Thyroid gland (tissue), 4 donors: Measurements from ENCODE around the gene PLA2G6. TPM values are rescaled to one million over a fixed set of nuclear protein-coding genes. Genes with fewer than 3 reads are reported as not detected.

ENCODE experiments used
- DNase-seq, 2 donors: peaks; one replicate each; pipeline ENCODE4 v3.0.0-alpha.2; 2019
- H3K27ac ChIP-seq, 3 donors: fragments of 200-600 bp; sonication (generic); 1 replicate in 2 of 3; 2 replicates in 1 of 3; pipeline ENCODE4 v1.5.1; 2016 to 2019; ENCODE audit warnings: mild to moderate bottlenecking in 1 of 3, moderate library complexity in 1 of 3
- H3K27me3 ChIP-seq: fragments of 200-600 bp; sonication (generic); one replicate; pipeline ENCODE4 v1.5.1; 2019
- H3K36me3 ChIP-seq, 2 donors: fragments of 200-600 bp; sonication (generic); one replicate each; pipeline ENCODE4 v1.5.1; 2016 to 2019
- H3K4me1 ChIP-seq, 2 donors: fragments of 200-600 bp; sonication (generic); one replicate each; pipeline ENCODE4 v1.5.1; 2017 to 2019
- H3K4me3 ChIP-seq, 3 donors: fragments of 200-600 bp; sonication (generic); replicated peaks in 1 of 3; 1 replicate in 2 of 3; 2 replicates in 1 of 3; pipeline ENCODE4 v1.5.1; 2016; ENCODE audit warnings: mild to moderate bottlenecking in 1 of 3
- H3K9me3 ChIP-seq: fragments of 200-600 bp; sonication (generic); one replicate; pipeline ENCODE4 v1.5.1; 2017
- POLR2A ChIP-seq, 2 donors: fragments of 450-650 bp; IDR thresholded peaks; one replicate each; pipeline ENCODE4 v1.6.1; 2017; ENCODE audit warnings: antibody characterized with exemption in 2 of 2, mild to moderate bottlenecking in 2 of 2, moderate library complexity in 1 of 2
- WGBS, 2 donors: methylation state at CpG; one replicate each; pipeline ENCODE4 v1.1.5; 2017; 5-methylcytosine and 5-hydroxymethylcytosine counted together
- intact Hi-C: fragments of 100-400 bp; cut with DNase I; formaldehyde crosslinking; loops from one replicate; pipeline ENCODE4 v1.15.1; 2023
- total RNA-seq, 4 donors: library from RNA; depleted of rRNA; stranded (reverse); fragments of >200 nt; gene quantifications; one replicate each; pipeline ENCODE4 v1.2.3, GENCODE V29; 2016
- TF ChIP-seq, protein P1 (sequence below), 6 experiments: fragments of 200-600 bp in 3 of 6; fragments of 450-650 bp in 3 of 6; sonication (generic) in 3 of 6; IDR thresholded peaks; one replicate each; pipeline ENCODE4 v1.5.1; 2016 to 2019; ENCODE audit warnings: antibody characterized with exemption in 6 of 6, mild to moderate bottlenecking in 2 of 6, inconsistent platforms in 1 of 6, moderate library complexity in 1 of 6

PLA2G6 gene
- total RNA-seq, 4 donors from 2014 or later = 106 to 122 (median 112) TPM

DNA sequence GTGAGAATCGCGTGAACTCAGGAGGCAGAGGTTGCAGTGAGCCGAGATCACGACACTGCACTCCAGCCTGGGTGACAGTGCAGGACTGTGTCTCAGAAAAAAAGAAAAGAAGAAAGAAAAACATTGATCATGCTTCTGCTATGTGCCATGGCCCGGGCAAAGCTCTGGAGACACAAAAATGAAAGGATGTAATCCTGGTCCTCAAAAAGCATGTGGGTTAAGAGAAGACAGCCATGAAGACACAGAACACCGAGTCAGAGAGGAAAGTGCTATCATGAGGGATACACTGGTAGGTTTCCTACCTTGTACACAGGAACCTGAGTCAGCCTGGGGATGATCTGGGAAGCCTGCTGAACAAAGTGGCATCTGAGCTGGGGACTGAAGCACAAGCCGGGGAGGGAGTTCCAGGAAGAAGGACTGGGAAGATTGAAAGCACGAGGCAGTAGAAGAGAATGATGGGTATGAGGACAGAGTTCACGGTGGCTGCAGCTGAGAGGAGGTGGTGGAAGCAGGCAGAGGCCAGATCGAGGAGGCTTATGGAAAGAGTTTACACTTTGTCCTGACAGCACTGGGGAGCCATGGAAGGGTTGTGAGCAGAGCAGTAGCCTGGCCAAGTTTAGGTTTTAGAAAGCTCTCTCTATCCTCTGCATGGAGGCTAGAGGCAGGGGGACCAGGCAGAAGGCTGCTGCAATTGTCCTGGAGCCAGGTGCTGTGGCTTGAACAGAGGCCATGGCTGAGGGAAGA, 10.3 kb upstream of the PLA2G6 start:
- Histone ChIP-seq H3K27ac (no peak overlapping the region), H3K4me1 (peaks cover 12 to 28% of the 10 kb centered on the region in 2 donors), H3K9me3 (no peaks in the 10 kb centered on the region), H3K36me3 (no peaks in the 10 kb centered on the region), H3K27me3 (no peaks in the 10 kb centered on the region), H3K4me3 (no peak overlapping the region)
- no peak for DNase-seq
- 78 to 82% methylated on average over 10 of the region's 10 CpGs for WGBS, 2 donors
- intact Hi-C loops = no loop called here
- no peak for TF ChIP-seq POLR2A (IDR thresholded peaks at IDR 0.05)
- TF ChIP-seq, protein P1, sequence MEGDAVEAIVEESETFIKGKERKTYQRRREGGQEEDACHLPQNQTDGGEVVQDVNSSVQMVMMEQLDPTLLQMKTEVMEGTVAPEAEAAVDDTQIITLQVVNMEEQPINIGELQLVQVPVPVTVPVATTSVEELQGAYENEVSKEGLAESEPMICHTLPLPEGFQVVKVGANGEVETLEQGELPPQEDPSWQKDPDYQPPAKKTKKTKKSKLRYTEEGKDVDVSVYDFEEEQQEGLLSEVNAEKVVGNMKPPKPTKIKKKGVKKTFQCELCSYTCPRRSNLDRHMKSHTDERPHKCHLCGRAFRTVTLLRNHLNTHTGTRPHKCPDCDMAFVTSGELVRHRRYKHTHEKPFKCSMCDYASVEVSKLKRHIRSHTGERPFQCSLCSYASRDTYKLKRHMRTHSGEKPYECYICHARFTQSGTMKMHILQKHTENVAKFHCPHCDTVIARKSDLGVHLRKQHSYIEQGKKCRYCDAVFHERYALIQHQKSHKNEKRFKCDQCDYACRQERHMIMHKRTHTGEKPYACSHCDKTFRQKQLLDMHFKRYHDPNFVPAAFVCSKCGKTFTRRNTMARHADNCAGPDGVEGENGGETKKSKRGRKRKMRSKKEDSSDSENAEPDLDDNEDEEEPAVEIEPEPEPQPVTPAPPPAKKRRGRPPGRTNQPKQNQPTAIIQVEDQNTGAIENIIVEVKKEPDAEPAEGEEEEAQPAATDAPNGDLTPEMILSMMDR (IDR thresholded peaks at IDR 0.05) = no peak

DNA sequence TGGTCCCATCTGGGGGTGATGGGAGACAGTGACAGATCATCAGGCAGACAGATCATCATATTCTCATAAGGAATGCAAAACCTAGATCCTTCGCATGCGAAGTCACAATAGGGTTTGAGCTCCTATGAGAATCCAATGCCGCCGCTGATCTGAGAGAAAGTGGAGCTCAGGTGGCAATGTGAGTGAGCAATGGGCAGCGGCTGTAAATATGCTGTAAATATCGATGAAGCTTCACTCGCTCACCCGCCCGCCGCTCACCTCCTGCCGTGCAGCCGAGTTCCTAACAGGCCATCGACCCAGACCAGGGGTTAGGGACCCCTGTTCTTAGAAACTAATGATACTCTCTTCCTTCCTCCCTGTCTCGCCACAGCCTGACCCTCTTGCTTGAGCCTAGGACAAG, 9.4 kb upstream of the PLA2G6 start:
- Histone ChIP-seq H3K27ac (no peak overlapping the region), H3K9me3 (no peaks in the 10 kb centered on the region), H3K36me3 (no peaks in the 10 kb centered on the region), H3K27me3 (no peaks in the 10 kb centered on the region), H3K4me3 (no peak overlapping the region), H3K4me1 (peaks cover 14 to 31% of the 10 kb centered on the region in 2 donors)
- intact Hi-C loops = no loop called here
- TF ChIP-seq, protein P1 (IDR thresholded peaks at IDR 0.05) = no peak
- no peak for TF ChIP-seq POLR2A (IDR thresholded peaks at IDR 0.05)
- DNase-seq = no peak
- 86 to 91% methylated on average over 14 of the region's 14 CpGs for WGBS, 2 donors

DNA sequence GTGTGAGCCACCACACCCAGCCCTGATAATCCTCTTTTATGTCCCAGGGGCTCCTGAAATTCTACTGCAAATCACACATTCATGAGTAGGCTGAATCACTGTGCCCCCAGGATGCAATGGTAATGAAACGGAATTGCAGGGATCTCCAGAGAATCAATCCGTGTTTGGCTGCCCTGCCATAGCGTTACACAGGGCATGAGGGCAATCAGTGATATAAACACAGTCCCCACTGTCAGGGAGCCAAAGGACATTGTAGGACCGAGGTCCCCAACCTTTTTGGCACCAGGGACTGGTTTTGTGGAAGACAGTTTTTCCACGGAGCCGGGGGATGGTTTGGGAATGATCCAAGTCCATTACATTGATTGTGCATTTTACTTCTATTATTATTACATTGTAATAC, 9.0 kb upstream of the PLA2G6 start:
- Histone ChIP-seq H3K4me3 (no peak overlapping the region), H3K9me3 (no peaks in the 10 kb centered on the region), H3K4me1 (peaks cover 14 to 31% of the 10 kb centered on the region in 2 donors), H3K27ac (no peak overlapping the region), H3K27me3 (no peaks in the 10 kb centered on the region), H3K36me3 (no peaks in the 10 kb centered on the region)
- 68 to 77% methylated on average over 6 of the region's 6 CpGs for WGBS, 2 donors
- intact Hi-C loops = no loop called here
- TF ChIP-seq POLR2A (IDR thresholded peaks at IDR 0.05) = no peak
- TF ChIP-seq, protein P1 (IDR thresholded peaks at IDR 0.05) = no peak
- no peak for DNase-seq

DNA sequence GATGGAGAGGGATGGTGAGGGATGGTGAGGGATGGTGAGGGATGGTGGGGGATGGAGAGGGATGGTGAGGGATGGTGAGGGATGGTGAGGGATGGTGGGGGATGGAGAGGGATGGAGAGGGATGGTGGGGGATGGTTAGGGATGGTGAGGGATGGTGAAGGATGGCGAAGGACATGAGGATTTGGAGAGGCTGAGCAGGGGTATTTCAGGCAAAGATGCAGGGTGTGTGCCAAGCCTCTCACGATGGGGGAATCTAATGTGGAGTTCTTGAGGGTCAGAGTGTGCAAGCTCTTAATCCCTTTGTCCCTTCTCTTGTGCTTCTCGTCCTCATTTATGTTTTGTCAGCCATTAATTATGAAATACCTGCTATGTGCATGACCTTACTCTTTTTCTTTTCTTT, 7.5 kb upstream of the PLA2G6 start:
- no peaks in the 10 kb centered on the region for H3K36me3 ChIP-seq
- no peaks in the 10 kb centered on the region for H3K9me3 ChIP-seq
- no peak overlapping the region for H3K27ac ChIP-seq
- intact Hi-C loops = loop anchor here (10.0 kb wide), 1 partner anchor 76 kb away; no protein-coding TSS in a partner anchor
- no peaks in the 10 kb centered on the region for H3K27me3 ChIP-seq
- peaks cover 14 to 31% of the 10 kb centered on the region in 2 donors for H3K4me1 ChIP-seq
- H3K4me3 ChIP-seq = no peak overlapping the region
- no peak for DNase-seq
- WGBS, 2 donors = 76 to 79% methylated on average over 3 of the region's 3 CpGs
- TF ChIP-seq, protein P1 (IDR thresholded peaks at IDR 0.05) = no peak
- TF ChIP-seq POLR2A (IDR thresholded peaks at IDR 0.05) = no peak
